SU-DHL-6 (cell line): ENCODE measurements around the gene CPLX3.

ENCODE experiments used
- CTCF ChIP-seq: fragments of 200-600 bp; sonication (generic); IDR thresholded peaks from one replicate; pipeline ENCODE4 v1.5.1; 2017; ENCODE audit warnings: antibody characterized with exemption, mild to moderate bottlenecking, low read length, moderate library complexity; ENCODE audit not compliant: insufficient read depth, poor library complexity, severe bottlenecking
- EZH2phosphoT487 ChIP-seq: fragments of 200-600 bp; sonication (generic), shearing (Covaris generic); conservative IDR thresholded peaks from 2 replicates; pipeline ENCODE4 v1.6.1; 2018; ENCODE audit warnings: mild to moderate bottlenecking, antibody characterized with exemption, low read length, moderate library complexity, mixed read lengths

GRCh38 chr15:74826364-74826819 is at the start of gene CPLX3:
- TF ChIP-seq CTCF (no peak), EZH2phosphoT487 (no peak)
